ENCODE measurements around the gene AGPAT3. TPM values are rescaled to one million over a fixed set of nuclear protein-coding genes. Genes with fewer than 3 reads are reported as not detected.

The AGPAT3 gene
- total RNA-seq, 6 donors from 2014 or later: 55.0 to 102 (median 70.0) TPM

GRCh38 chr21:44024257-44024656 is 159.2 kb downstream of the AGPAT3 start:
- Histone ChIP-seq H3K9me3 (no peaks in the 10 kb centered on the region), H3K27ac (peak overlapping the region in 1 of 4 donors; percentile 18), H3K36me3 (no peaks in the 10 kb centered on the region), H3K4me1 (peaks cover 30 to 50% (median 35%) of the 10 kb centered on the region in 4 donors), H3K27me3 (no peaks in the 10 kb centered on the region), H3K4me3 (no peak overlapping the region)
- DNase-seq (no peak), ATAC-seq (ENCODE audit: low FRiP score in 2 of 2) (no peak)
- WGBS, 2 donors: 38 to 67% methylated on average over 1 of the region's 1 CpG
- TF ChIP-seq EP300 (IDR thresholded peaks at IDR 0.05) (no peak), POLR2AphosphoS5 (IDR thresholded peaks at IDR 0.05) (no peak), POLR2A (IDR thresholded peaks at IDR 0.05) (no peak), CTCF (IDR thresholded peaks at IDR 0.05) (no peak)

- no peak overlapping the region for H3K4me3 ChIP-seq
- no peaks in the 10 kb centered on the region for H3K9me3 ChIP-seq
- H3K27me3 ChIP-seq: no peaks in the 10 kb centered on the region
- ATAC-seq (ENCODE audit: low FRiP score in 2 of 2) (peak; percentile 81 to 94), DNase-seq (peak in 1 of 2 donors; percentile 73)
- 41 to 47% methylated on average over 7 to 8 of the region's 8 CpGs for WGBS, 2 donors
- no peaks in the 10 kb centered on the region for H3K36me3 ChIP-seq
- TF ChIP-seq EP300 (IDR thresholded peaks at IDR 0.05): no peak
- peak in 2 of 6 experiments; percentile 18 to 26 for TF ChIP-seq CTCF (IDR thresholded peaks at IDR 0.05)
- H3K27ac ChIP-seq: peak overlapping the region; percentile 47 to 70 (median 58)
- peaks cover 28 to 50% (median 35%) of the 10 kb centered on the region in 4 donors for H3K4me1 ChIP-seq
Measured at GRCh38 chr21:44024887-44025353, 159.9 kb downstream of the AGPAT3 start.

- no peak for DNase-seq
- ATAC-seq (ENCODE audit: low FRiP score in 2 of 2): no peak
- Histone ChIP-seq H3K4me3 (no peak overlapping the region), H3K9me3 (no peaks in the 10 kb centered on the region), H3K27ac (no peak overlapping the region), H3K27me3 (no peaks in the 10 kb centered on the region), H3K4me1 (peaks cover 14 to 29% (median 25%) of the 10 kb centered on the region in 4 donors), H3K36me3 (peaks cover 0 to 7% (median 4%) of the 10 kb centered on the region in 4 donors)
- 95 to 96% methylated on average over 8 of the region's 8 CpGs for WGBS, 2 donors
- TF ChIP-seq POLR2AphosphoS5 (IDR thresholded peaks at IDR 0.05): no peak
- TF ChIP-seq CTCF (IDR thresholded peaks at IDR 0.05): no peak
- TF ChIP-seq POLR2A (IDR thresholded peaks at IDR 0.05): no peak
Measured at GRCh38 chr21:44027607-44028286, 162.7 kb downstream of the AGPAT3 start.

GRCh38 chr21:44028287-44028659 is 163.2 kb downstream of the AGPAT3 start:
- Histone ChIP-seq H3K36me3 (peaks cover 2 to 13% (median 9%) of the 10 kb centered on the region in 4 donors), H3K4me3 (no peak overlapping the region), H3K27me3 (no peaks in the 10 kb centered on the region), H3K4me1 (peaks cover 14 to 29% (median 25%) of the 10 kb centered on the region in 4 donors), H3K9me3 (no peaks in the 10 kb centered on the region), H3K27ac (no peak overlapping the region)
- TF ChIP-seq CTCF (IDR thresholded peaks at IDR 0.05) (no peak), EP300 (IDR thresholded peaks at IDR 0.05) (no peak), POLR2AphosphoS5 (IDR thresholded peaks at IDR 0.05) (no peak), POLR2A (IDR thresholded peaks at IDR 0.05) (no peak)
- DNase-seq (no peak), ATAC-seq (ENCODE audit: low FRiP score in 2 of 2) (no peak)
- 90 to 96% methylated on average over 6 of the region's 6 CpGs for WGBS, 2 donors

Data from upper lobe of left lung (tissue), 6 donors.